ENCODE results near the gene AUTS2. TPM values are rescaled to one million over a fixed set of nuclear protein-coding genes. Genes with fewer than 3 reads are reported as not detected.

Gene AUTS2
- polyA plus RNA-seq, 1 experiment: 0.54 TPM

- ChIA-PET POLR2A (no interaction called here), CTCF (interaction anchor here (1.1 kb wide), 1 partner anchor 656 kb away, joined by 8 read pairs; no protein-coding TSS in a partner anchor)
- Histone ChIP-seq H3K27me3 (ENCODE audit: control insufficient read depth, insufficient read depth, low read length) (no peaks in the 10 kb centered on the region), H3K4me3 (ENCODE audit: low read depth, low read length) (no peak overlapping the region), H3K36me3 (ENCODE audit: control insufficient read depth, insufficient read depth, low read length) (no peaks in the 10 kb centered on the region)
- no peak for TF ChIP-seq CTCF (IDR thresholded peaks at IDR 0.05; ENCODE audit: insufficient read depth, low read depth, low read length)
- no peak for DNase-seq (ENCODE audit: low read depth)
These were observed 444.3 kb downstream of the AUTS2 start for GRCh38 chr7:70042533-70042932.

GRCh38 chr7:70043015-70043538 is 444.8 kb downstream of the AUTS2 start:
- TF ChIP-seq CTCF (IDR thresholded peaks at IDR 0.05; ENCODE audit: insufficient read depth, low read depth, low read length): no peak
- DNase-seq (ENCODE audit: low read depth): no peak
- ChIA-PET POLR2A (no interaction called here), CTCF (interaction anchor here (1.1 kb wide), 1 partner anchor 655 kb away, joined by 8 read pairs; no protein-coding TSS in a partner anchor)
- Histone ChIP-seq H3K4me3 (ENCODE audit: low read depth, low read length) (no peak overlapping the region), H3K36me3 (ENCODE audit: control insufficient read depth, insufficient read depth, low read length) (no peaks in the 10 kb centered on the region), H3K27me3 (ENCODE audit: control insufficient read depth, insufficient read depth, low read length) (no peaks in the 10 kb centered on the region)

GRCh38 chr7:70044064-70044463 is 445.8 kb downstream of the AUTS2 start:
- no peak for DNase-seq (ENCODE audit: low read depth)
- ChIA-PET POLR2A (no interaction called here), CTCF (no interaction called here)

GRCh38 chr7:70044525-70044924 is 446.2 kb downstream of the AUTS2 start:
- Histone ChIP-seq H3K36me3 (ENCODE audit: control insufficient read depth, insufficient read depth, low read length) (no peaks in the 10 kb centered on the region), H3K27me3 (ENCODE audit: control insufficient read depth, insufficient read depth, low read length) (no peaks in the 10 kb centered on the region), H3K4me3 (ENCODE audit: low read depth, low read length) (no peak overlapping the region)
- CTCF ChIA-PET: interaction anchor here (0.5 kb wide), 1 partner anchor 194 kb away, joined by 3 read pairs; no protein-coding TSS in a partner anchor
- no peak for DNase-seq (ENCODE audit: low read depth)
- no peak for TF ChIP-seq CTCF (IDR thresholded peaks at IDR 0.05; ENCODE audit: insufficient read depth, low read depth, low read length)
- POLR2A ChIA-PET: no interaction called here

More at GRCh38 chr7:70044064-70044463, 445.8 kb downstream of the AUTS2 start:
- no peaks in the 10 kb centered on the region for H3K27me3 ChIP-seq (ENCODE audit: control insufficient read depth, insufficient read depth, low read length)
- H3K4me3 ChIP-seq (ENCODE audit: low read depth, low read length): no peak overlapping the region
- TF ChIP-seq CTCF (IDR thresholded peaks at IDR 0.05; ENCODE audit: insufficient read depth, low read depth, low read length): no peak
- no peaks in the 10 kb centered on the region for H3K36me3 ChIP-seq (ENCODE audit: control insufficient read depth, insufficient read depth, low read length)

- DNase-seq (ENCODE audit: low read depth): no peak
- H3K36me3 ChIP-seq (ENCODE audit: control insufficient read depth, insufficient read depth, low read length): no peaks in the 10 kb centered on the region
- CTCF ChIA-PET: interaction anchor here (0.5 kb wide), 1 partner anchor 193 kb away, joined by 3 read pairs; no protein-coding TSS in a partner anchor
- H3K4me3 ChIP-seq (ENCODE audit: low read depth, low read length): no peak overlapping the region
- TF ChIP-seq CTCF (IDR thresholded peaks at IDR 0.05; ENCODE audit: insufficient read depth, low read depth, low read length): no peak
- POLR2A ChIA-PET: no interaction called here
- H3K27me3 ChIP-seq (ENCODE audit: control insufficient read depth, insufficient read depth, low read length): no peaks in the 10 kb centered on the region
These were observed 446.7 kb downstream of the AUTS2 start for GRCh38 chr7:70044981-70045380.

All from BJ (cell line).